AG09309 (cell line): Measurements from ENCODE around the gene TANC2.

ENCODE experiments used
- DNase-seq: peaks from one replicate; pipeline ENCODE4 v3.0.0-alpha.2; 2010; ENCODE audit warnings: low read depth
- H3K4me3 ChIP-seq: 2 replicates; pipeline ENCODE4 v1.5.1; 2011; ENCODE audit warnings: mild to moderate bottlenecking, low read depth, low read length, moderate library complexity; ENCODE audit not compliant: control insufficient read depth
- TF ChIP-seq, protein P1 (sequence below): IDR thresholded peaks from 2 replicates; pipeline ENCODE4 v1.5.1; 2011; ENCODE audit warnings: mild to moderate bottlenecking, low read depth, low read length, inconsistent platforms; ENCODE audit not compliant: insufficient read depth, control insufficient read depth; ENCODE audit errors: missing control alignments

TANC2 gene

DNA sequence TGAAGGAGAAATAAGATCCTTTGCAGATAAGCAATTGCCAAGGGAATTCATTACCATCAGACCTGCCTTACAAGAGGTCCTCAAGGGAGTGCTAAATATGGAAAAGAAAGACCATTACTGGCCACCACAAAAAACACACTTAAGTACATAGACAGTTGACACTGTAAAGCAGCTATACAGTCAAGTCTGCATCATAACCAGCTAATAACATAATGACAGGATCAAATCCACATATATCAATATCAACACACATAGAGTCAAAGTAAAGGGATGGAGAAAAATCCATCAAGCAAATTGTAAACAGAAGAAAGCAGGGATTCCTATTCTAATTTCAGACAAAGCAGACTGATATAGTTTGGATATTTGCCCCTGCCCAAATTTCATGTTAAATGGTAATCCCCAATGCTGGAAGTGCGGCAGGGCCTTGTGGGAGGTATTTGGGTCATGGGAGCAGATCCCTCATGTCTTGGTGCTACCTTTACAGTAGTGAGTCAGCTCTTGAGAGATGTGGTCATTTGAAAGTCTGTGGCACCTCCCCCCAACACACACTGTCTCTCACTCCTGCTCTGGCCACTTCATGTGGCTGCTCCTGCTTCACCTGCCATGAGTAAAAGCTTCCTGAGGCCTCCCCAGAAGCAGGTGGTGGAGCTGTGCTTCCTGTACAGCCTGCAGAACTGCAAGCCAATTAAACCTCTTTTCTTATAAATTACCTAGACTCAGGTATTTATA is 32.8 kb downstream of the TANC2 start:
- TF ChIP-seq, protein P1, sequence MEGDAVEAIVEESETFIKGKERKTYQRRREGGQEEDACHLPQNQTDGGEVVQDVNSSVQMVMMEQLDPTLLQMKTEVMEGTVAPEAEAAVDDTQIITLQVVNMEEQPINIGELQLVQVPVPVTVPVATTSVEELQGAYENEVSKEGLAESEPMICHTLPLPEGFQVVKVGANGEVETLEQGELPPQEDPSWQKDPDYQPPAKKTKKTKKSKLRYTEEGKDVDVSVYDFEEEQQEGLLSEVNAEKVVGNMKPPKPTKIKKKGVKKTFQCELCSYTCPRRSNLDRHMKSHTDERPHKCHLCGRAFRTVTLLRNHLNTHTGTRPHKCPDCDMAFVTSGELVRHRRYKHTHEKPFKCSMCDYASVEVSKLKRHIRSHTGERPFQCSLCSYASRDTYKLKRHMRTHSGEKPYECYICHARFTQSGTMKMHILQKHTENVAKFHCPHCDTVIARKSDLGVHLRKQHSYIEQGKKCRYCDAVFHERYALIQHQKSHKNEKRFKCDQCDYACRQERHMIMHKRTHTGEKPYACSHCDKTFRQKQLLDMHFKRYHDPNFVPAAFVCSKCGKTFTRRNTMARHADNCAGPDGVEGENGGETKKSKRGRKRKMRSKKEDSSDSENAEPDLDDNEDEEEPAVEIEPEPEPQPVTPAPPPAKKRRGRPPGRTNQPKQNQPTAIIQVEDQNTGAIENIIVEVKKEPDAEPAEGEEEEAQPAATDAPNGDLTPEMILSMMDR: no peak
- no peak overlapping the region for H3K4me3 ChIP-seq
- no peak for DNase-seq

DNA sequence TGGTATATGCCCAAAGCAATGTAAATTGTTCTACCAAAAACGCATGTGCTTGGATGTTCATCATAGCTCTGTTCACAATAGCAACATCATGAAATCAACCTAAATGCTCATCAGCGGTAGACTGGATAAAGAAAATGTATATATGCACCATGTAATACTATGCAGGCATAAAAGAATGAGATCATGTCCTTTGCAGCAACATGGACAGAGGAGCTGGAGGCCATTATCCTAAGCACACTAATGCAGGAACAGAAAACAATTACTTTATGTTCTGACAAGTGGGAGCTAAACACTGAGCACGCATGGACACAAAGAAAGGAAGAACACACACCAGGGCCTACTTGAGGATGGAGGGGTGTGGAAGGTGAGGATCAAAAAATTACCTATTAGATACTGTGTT is 33.7 kb downstream of the TANC2 start:
- H3K4me3 ChIP-seq: no peak overlapping the region
- no peak for DNase-seq

DNA sequence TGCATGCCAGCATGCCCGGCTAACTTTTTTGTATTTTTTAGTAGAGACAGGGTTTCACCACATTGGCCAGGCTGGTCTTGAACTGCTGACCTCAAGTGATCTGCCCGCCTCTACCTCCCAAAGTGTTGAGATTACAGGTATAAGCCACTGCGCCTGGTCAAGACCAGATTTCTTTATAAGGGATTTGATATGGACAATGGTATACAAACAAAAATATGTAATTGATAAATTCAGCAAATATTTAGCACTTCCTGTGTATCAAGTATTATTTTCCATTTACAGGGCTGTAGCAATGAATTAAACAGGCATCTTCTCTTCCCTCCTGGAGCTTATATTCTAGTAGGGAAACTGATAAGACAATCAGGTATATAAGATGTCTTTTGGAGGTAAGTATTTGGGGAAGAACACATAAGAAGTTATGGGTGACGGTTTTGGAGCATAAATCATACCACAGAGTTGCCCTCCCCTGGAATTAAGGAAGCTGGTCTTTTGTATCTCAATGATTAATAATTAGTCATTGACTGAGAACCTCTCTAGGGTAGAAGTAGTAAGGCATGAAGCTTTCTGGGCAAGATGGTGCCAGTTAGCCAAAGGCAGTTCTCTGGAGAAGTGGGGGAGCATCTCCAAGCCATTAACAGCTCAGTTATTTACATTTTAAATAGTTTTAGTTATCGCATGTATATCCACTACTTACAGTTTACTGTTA is 35.8 kb downstream of the TANC2 start:
- no peak overlapping the region for H3K4me3 ChIP-seq
- TF ChIP-seq, protein P1: no peak
- DNase-seq: no peak

More for the DNA sequence above, 33.7 kb downstream of the TANC2 start:
- TF ChIP-seq, protein P1: no peak

DNA sequence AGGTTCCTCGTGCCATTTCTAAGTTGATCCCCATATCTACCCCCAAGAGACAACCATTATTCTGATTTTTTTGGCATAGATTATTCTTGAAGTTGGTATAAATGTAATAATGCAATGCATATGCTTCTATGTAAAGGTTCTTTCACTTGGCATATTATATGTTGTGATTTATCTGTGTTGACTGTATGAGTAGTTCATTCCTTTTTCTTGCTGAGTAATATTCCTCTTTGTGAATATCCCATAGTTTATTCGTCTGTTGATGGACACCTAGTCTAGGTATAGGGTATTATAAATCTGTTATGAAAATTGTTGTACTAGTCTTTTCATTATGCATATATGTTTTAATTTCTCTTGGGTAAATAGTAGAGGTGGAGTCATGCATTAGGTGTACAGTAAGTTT is 36.6 kb downstream of the TANC2 start:
- H3K4me3 ChIP-seq: no peak overlapping the region
- no peak for DNase-seq
- TF ChIP-seq, protein P1: no peak

DNA sequence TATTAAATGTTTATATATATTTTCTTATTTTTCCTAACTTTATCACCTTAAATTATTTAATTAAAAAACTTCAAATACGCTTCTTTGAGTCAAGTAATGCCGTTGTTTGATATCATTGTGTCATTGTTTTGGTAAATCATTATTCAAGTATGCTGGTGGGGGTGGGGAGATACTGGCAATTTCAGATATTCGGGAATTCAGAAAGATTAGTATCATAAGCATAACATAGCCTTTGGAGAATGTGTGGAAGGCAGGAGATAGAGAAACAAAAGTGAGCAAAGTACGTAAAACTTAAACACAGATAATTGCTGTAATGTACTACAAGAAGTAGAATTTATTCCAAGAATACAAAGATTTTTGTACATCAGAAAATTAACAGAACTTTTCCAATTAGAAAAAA is 49.8 kb downstream of the TANC2 start:
- TF ChIP-seq, protein P1: no peak
- H3K4me3 ChIP-seq: no peak overlapping the region
- no peak for DNase-seq
